MCF 10A (cell line): Measurements from ENCODE around the gene CLEC16A. TPM values are rescaled to one million over a fixed set of nuclear protein-coding genes. Genes with fewer than 3 reads are reported as not detected.

Experiments used
- BruUV-seq: library from RNA; stranded (reverse); fragments of 400-500 nt; replicated peaks from 2 replicates; lab custom pipeline; 2021; lab: Mats Ljungman, UMichigan
- CTCF ChIA-PET: fragments of 300-600 bp; sonication (Branson Sonifier 250); formaldehyde crosslinking; extraction: SDS; loops from one replicate; lab custom pipeline; 2021; ENCODE audit warnings: antibody characterized with exemption, inconsistent platforms; lab: Yijun Ruan, JAX
- POLR2A ChIA-PET: fragments of 300-600, 350-650 bp; sonication (Branson Sonifier 250); formaldehyde crosslinking; extraction: SDS; loops from one replicate; lab custom pipeline; 2020; ENCODE audit warnings: antibody characterized with exemption, inconsistent platforms; lab: Yijun Ruan, JAX
- DNase-seq: peaks from one replicate; pipeline ENCODE4 v3.0.0-alpha.2; 2018; ENCODE audit not compliant: unreplicated experiment
- H3K27ac Mint-ChIP-seq: one replicate; pipeline ENCODE4 v1.8.0; 2022; ENCODE audit warnings: mild to moderate bottlenecking, low read depth, mixed read lengths; ENCODE audit not compliant: unreplicated experiment
- H3K27me3 Mint-ChIP-seq: one replicate; pipeline ENCODE4 v1.8.0; 2022; ENCODE audit warnings: mixed read lengths; ENCODE audit not compliant: insufficient read depth, unreplicated experiment
- H3K36me3 Mint-ChIP-seq: one replicate; pipeline ENCODE4 v1.8.0; 2022; ENCODE audit warnings: mild to moderate bottlenecking, moderate library complexity, mixed read lengths; ENCODE audit not compliant: insufficient read depth, unreplicated experiment
- H3K4me1 Mint-ChIP-seq: one replicate; pipeline ENCODE4 v1.8.0; 2022; ENCODE audit warnings: mixed read lengths; ENCODE audit not compliant: insufficient read depth, unreplicated experiment
- H3K4me3 Mint-ChIP-seq: one replicate; pipeline ENCODE4 v1.8.0; 2022; ENCODE audit warnings: mild to moderate bottlenecking, moderate library complexity, mixed read lengths; ENCODE audit not compliant: unreplicated experiment
- H3K9me3 Mint-ChIP-seq: one replicate; pipeline ENCODE4 v1.8.0; 2022; ENCODE audit warnings: mixed read lengths; ENCODE audit not compliant: unreplicated experiment
- CTCF ChIP-seq: fragments of 200-600 bp; IDR thresholded peaks from one replicate; pipeline ENCODE4 v1.8.0; 2022; ENCODE audit warnings: antibody characterized with exemption, mild to moderate bottlenecking; ENCODE audit not compliant: unreplicated experiment
- intact Hi-C: fragments of 100-400 bp; cut with micrococcal nuclease; formaldehyde crosslinking; loops from 2 replicates; pipeline ENCODE4 v1.14.1; 2022
- total RNA-seq: library from RNA; stranded (reverse); gene quantifications from 2 replicates; pipeline ENCODE4 v1.2.3, GENCODE V29; 2022

Gene CLEC16A
- total RNA-seq, 1 experiment from 2014 or later, result 32.4 TPM

- Mint-ChIP-seq H3K27me3 (no peaks in the 10 kb centered on the region), H3K36me3 (peaks cover 21% of the 10 kb centered on the region), H3K4me1 (peaks cover 22% of the 10 kb centered on the region), H3K27ac (no peak overlapping the region), H3K9me3 (no peaks in the 10 kb centered on the region), H3K4me3 (no peak overlapping the region)
- no peak for TF ChIP-seq CTCF
- no peak for DNase-seq
- intact Hi-C loops, result no loop called here
- POLR2A ChIA-PET, result no interaction called here
- CTCF ChIA-PET, result interaction anchor here (1.2 kb wide), 1 partner anchor 269 kb away, joined by 6 read pairs; the partner anchor contains the start of gene SOCS1
- no TSS peak for BruUV-seq
Observed at GRCh38 chr16:10987361-10988163, 43.2 kb downstream of the CLEC16A start.

GRCh38 chr16:10988164-10988803 is 43.9 kb downstream of the CLEC16A start:
- no peak for DNase-seq
- Mint-ChIP-seq H3K27me3 (no peaks in the 10 kb centered on the region), H3K36me3 (peaks cover 21% of the 10 kb centered on the region), H3K4me3 (no peak overlapping the region), H3K4me1 (peaks cover 28% of the 10 kb centered on the region), H3K27ac (peak overlapping the region; percentile 8), H3K9me3 (no peaks in the 10 kb centered on the region)
- CTCF ChIA-PET, result interaction anchor here (1.0 kb wide), 1 partner anchor 8 kb away, joined by 3 read pairs; no protein-coding TSS in a partner anchor
- TF ChIP-seq CTCF, result peak; percentile 27
- POLR2A ChIA-PET, result no interaction called here
- intact Hi-C loops, result no loop called here
- BruUV-seq, result no TSS peak

- Mint-ChIP-seq H3K27me3 (no peaks in the 10 kb centered on the region), H3K4me3 (no peak overlapping the region), H3K36me3 (peaks cover 21% of the 10 kb centered on the region), H3K4me1 (peaks cover 28% of the 10 kb centered on the region), H3K9me3 (no peaks in the 10 kb centered on the region), H3K27ac (peak overlapping the region; percentile 8)
- CTCF ChIA-PET, result interaction anchor here (0.5 to 1.9 kb wide), 4 partner anchors 8 to 132 kb away, joined by 3 to 5 read pairs (median 4); no protein-coding TSS in a partner anchor
- intact Hi-C loops, result no loop called here
- no peak for TF ChIP-seq CTCF
- BruUV-seq, result no TSS peak
- POLR2A ChIA-PET, result no interaction called here
- no peak for DNase-seq
Observed at GRCh38 chr16:10988879-10989278, 44.5 kb downstream of the CLEC16A start.

GRCh38 chr16:10989559-10989958 is 45.2 kb downstream of the CLEC16A start:
- ChIA-PET CTCF (interaction anchor here (0.5 to 1.9 kb wide), 4 partner anchors 22 to 266 kb away, joined by 4 to 8 read pairs (median 5); partner anchors contain the start of gene SOCS1), POLR2A (interaction anchor here (1.5 kb wide), 1 partner anchor 27 kb away, joined by 4 read pairs; no protein-coding TSS in a partner anchor)
- Mint-ChIP-seq H3K36me3 (peaks cover 24% of the 10 kb centered on the region), H3K4me3 (no peak overlapping the region), H3K27ac (no peak overlapping the region), H3K27me3 (no peaks in the 10 kb centered on the region), H3K9me3 (no peaks in the 10 kb centered on the region), H3K4me1 (peaks cover 34% of the 10 kb centered on the region)
- no TSS peak for BruUV-seq
- intact Hi-C loops, result no loop called here
- no peak for TF ChIP-seq CTCF
- no peak for DNase-seq
